ENCODE measurements around the gene HACD3.
A peak's percentile ranks its signal among the peaks of the same experiment; 100 is the strongest.
"Not testable (repeated sequence)": the region's sequence is repeated elsewhere in the genome, so short reads cannot be mapped to it uniquely, and the experiment has no call there.

Gene HACD3

DNA sequence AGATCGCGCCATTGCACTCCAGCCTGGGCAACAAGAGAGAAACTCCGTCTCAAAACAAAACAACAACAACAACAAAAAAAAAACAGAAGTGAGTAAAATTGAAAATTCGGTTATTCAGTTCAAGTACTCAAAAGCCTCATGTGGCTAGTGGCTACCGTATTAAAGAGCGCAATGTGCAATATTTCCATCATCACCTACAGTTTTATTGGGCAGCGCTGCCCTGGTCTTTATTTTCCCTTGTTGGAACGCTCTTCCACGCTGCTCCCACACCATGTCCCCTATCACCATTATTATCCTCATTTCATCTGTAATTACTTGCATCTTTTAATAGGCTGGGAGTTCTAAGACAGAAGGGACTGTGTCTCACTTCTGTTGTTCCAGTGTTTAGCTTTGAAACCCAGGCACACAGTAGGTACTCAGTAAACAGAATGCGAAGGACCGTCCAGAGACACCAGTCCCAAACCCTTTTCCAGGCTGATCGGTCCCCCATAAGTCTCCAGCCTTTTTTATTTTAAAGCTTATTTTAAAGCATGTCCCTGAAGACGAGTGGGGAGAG, 423 bp upstream of the HACD3 start:
- H3K4me3 Mint-ChIP-seq = peak overlapping the region; percentile 87
- H3K36me3 Mint-ChIP-seq (ENCODE audit: low read depth) = no peaks in the 10 kb centered on the region
- H3K4me1 Mint-ChIP-seq (ENCODE audit: low read depth) = peaks cover 28% of the 10 kb centered on the region
- no peaks in the 10 kb centered on the region for H3K9me3 Mint-ChIP-seq
- peak overlapping the region; percentile 64 for H3K27ac Mint-ChIP-seq
- no peaks in the 10 kb centered on the region for H3K27me3 Mint-ChIP-seq (ENCODE audit: low read depth)
- no peak for DNase-seq (ENCODE audit: low spot score)

DNA sequence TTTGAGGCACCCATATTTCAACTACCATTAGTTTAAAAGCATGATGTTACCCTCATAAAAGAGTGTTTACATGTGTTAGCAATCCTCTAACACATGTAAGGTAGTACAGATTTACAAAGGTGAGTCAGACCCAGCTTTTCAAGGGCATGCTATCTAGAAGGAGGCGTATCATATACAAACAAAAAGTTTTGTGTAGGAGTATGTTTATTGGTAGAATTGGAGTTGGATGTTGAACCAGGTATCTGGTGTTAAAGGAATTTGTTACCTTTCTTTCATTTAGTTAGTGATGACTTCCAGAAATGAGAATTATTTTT, 2.4 kb downstream of the HACD3 start:
- Mint-ChIP-seq H3K36me3 (ENCODE audit: low read depth) (no peaks in the 10 kb centered on the region), H3K4me3 (peak overlapping the region; percentile 6), H3K4me1 (ENCODE audit: low read depth) (peaks cover 28% of the 10 kb centered on the region), H3K27ac (no peak overlapping the region), H3K27me3 (ENCODE audit: low read depth) (no peaks in the 10 kb centered on the region), H3K9me3 (no peaks in the 10 kb centered on the region)
- DNase-seq (ENCODE audit: low spot score) = no peak

DNA sequence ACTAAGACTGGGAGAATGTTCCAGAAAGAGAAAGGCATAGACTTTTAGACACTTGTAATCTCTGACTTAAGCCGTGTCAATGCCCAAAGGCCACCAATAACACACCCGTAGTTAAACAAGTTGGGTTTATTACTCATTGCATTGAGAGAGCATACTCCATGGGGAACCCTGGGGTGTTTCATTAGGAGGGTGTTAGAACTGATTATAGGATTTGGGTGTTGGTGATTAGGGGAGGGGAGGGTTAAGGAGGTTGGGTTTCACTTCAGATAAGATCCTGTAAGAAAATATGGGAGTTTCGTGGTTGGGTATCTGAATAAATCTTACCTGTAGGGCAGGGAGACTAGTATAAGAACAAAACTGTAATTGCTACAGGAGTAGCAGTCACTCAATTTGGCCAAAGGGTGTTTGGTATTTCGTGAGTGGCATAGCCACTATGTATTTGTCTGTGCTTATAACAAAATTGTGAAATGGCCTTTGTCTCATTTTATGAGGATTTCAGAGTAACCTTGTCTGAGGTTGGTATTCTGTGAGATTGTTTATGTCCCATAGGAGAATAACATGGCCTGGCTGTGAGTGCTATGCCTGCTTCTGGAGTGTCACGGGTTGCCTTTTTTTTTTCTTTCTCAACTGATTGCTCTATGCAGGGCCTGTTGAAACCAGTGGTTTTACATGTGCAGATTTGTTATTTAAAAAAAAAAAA, 2.9 kb downstream of the HACD3 start:
- H3K4me3 Mint-ChIP-seq = peak overlapping the region; percentile 6
- H3K4me1 Mint-ChIP-seq (ENCODE audit: low read depth) = peaks cover 28% of the 10 kb centered on the region
- no peaks in the 10 kb centered on the region for H3K9me3 Mint-ChIP-seq
- no peaks in the 10 kb centered on the region for H3K27me3 Mint-ChIP-seq (ENCODE audit: low read depth)
- H3K27ac Mint-ChIP-seq = no peak overlapping the region
- no peaks in the 10 kb centered on the region for H3K36me3 Mint-ChIP-seq (ENCODE audit: low read depth)
- no peak for DNase-seq (ENCODE audit: low spot score)

DNA sequence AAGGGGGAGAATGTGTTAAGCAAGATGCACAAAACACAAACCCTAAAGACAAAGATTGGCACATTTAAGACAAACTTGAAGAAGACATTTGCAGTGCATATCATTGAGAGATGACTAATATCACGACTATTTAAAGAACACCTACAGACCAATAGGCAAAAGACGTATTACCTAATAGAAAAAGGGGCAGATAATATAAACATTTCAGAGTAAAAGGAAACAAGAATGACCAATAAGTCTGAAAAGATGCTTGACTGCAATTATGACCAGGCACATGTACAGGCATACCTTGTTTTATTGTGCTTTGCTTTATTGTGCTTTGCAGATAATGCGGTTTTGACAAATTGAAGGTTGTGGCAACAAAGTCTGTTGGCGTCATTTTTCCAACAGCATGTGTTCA, 4.9 kb downstream of the HACD3 start:
- H3K9me3 Mint-ChIP-seq = no peaks in the 10 kb centered on the region
- peaks cover 24% of the 10 kb centered on the region for H3K4me1 Mint-ChIP-seq (ENCODE audit: low read depth)
- no peak for DNase-seq (ENCODE audit: low spot score)
- no peaks in the 10 kb centered on the region for H3K36me3 Mint-ChIP-seq (ENCODE audit: low read depth)
- H3K27me3 Mint-ChIP-seq (ENCODE audit: low read depth) = no peaks in the 10 kb centered on the region
- H3K4me3 Mint-ChIP-seq = no peak overlapping the region
- H3K27ac Mint-ChIP-seq = no peak overlapping the region

DNA sequence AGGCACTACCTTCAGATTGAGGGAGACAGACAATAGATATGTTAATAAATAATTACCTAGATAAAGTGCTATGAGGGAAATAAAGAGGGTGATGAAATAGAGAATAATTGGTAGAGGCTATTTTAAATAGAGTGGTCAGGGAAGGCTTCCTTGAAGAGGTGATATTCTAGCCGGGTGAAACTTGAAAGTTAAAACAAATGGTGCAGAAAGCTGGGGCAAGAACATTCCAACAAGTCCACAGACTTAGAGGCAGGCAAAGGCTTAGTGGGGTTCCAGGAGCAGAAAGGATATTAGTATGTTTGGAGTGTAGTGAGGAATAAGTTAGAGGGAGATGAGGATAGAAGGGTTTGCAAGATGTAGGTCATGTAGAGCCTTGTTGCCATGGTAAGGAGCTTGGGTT, 10.1 kb downstream of the HACD3 start:
- Mint-ChIP-seq H3K27ac (no peak overlapping the region), H3K9me3 (no peaks in the 10 kb centered on the region), H3K4me1 (ENCODE audit: low read depth) (peaks cover 6% of the 10 kb centered on the region), H3K27me3 (ENCODE audit: low read depth) (no peaks in the 10 kb centered on the region), H3K36me3 (ENCODE audit: low read depth) (no peaks in the 10 kb centered on the region), H3K4me3 (no peak overlapping the region)
- DNase-seq (ENCODE audit: low spot score) = no peak

DNA sequence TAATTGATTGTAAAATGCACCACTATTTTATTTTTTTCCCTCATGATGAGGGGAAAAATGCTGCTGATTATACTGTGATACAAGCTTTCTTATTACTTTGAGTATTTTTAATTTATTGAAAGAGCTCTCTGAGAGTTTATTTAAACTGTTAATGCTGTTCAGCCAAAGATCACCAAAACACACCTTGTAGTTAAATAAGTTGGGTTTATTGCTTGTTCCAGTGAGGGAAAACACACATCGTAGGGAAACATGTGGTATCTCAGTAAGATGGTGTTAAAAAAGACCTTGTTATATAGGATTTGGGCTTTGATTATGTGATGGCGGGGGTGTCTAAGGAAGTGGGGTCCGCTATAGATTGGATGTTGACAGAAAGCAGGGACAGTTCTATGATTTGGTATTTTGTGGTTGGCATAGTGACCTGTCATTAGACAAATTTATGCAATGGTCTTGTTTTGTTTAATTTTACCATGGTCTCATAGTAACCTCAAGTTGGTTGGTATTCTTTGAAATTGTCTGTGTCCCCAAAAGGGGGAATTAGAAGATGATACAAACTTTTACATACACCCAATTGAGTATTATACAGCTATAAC, 11.1 kb downstream of the HACD3 start:
- no peaks in the 10 kb centered on the region for H3K36me3 Mint-ChIP-seq (ENCODE audit: low read depth)
- no peak overlapping the region for H3K27ac Mint-ChIP-seq
- H3K4me1 Mint-ChIP-seq (ENCODE audit: low read depth) = peaks cover 6% of the 10 kb centered on the region
- DNase-seq (ENCODE audit: low spot score) = no peak
- no peaks in the 10 kb centered on the region for H3K9me3 Mint-ChIP-seq
- H3K27me3 Mint-ChIP-seq (ENCODE audit: low read depth) = no peaks in the 10 kb centered on the region
- H3K4me3 Mint-ChIP-seq = no peak overlapping the region

DNA sequence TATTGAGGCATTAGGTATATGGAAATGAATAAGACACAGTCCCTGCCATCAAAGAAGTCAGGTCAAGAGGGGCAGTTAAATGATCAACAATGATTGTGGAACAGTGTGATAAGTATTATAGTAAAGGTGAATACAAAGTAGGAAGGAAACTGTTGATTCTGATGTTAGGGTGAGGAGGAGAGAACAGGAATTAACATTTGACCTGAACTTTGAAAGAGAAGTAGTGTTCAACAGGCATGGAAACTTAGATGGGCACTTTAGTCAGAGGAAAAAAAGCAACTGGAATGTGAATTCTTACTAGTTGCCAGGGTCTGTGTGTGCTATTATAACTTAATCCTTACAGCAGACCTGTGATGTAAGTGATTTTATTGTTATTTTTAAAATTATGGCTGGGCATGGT, 17.6 kb downstream of the HACD3 start:
- no peak overlapping the region for H3K27ac Mint-ChIP-seq
- H3K9me3 Mint-ChIP-seq = no peaks in the 10 kb centered on the region
- no peak overlapping the region for H3K4me3 Mint-ChIP-seq
- peaks cover 11% of the 10 kb centered on the region for H3K4me1 Mint-ChIP-seq (ENCODE audit: low read depth)
- no peak for DNase-seq (ENCODE audit: low spot score)
- H3K27me3 Mint-ChIP-seq (ENCODE audit: low read depth) = no peaks in the 10 kb centered on the region
- H3K36me3 Mint-ChIP-seq (ENCODE audit: low read depth) = peaks cover 1% of the 10 kb centered on the region

DNA sequence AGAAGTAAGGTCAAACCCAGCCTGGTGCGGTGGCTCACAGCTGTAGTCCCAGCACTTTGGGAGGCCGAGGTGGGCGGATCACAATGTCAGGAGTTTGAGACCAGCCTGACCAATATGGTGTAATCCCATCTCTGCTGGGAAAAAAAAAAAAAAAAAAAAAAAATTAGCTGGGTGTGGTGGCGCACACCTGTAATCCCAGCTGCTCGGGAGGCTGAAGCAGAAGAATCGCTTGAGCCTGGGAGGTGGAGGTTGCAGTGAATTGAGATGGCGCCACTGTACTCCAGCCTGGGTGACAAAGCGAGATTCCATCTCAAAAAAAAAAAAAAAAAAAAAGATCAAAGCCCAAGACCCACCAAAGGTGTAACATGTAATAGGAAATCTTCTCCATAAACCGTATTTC, 19.0 kb downstream of the HACD3 start:
- not testable (repeated sequence) for H3K36me3 Mint-ChIP-seq (ENCODE audit: low read depth); H3K9me3 Mint-ChIP-seq

DNA sequence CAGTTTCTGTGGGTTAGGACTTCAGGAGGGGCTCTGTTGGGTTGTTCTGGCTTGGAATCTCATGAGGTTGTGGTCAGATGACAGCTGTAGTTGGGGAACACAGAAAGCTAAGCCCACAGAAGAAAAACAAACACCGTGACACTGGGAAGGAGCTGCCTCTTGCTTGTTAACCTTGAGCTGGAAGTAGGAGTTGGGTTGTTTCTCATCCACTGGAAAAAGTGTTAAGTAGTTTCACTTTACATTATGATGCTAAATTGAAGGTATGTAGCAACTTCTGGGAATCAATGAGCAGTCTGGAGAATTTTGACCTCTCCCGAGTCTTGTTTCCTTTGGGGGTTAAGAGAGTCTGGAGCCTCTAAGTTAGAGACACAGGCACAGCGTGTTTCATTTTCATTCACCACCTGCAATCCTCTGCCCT, 20.4 kb downstream of the HACD3 start:
- H3K4me1 Mint-ChIP-seq (ENCODE audit: low read depth) = peaks cover 9% of the 10 kb centered on the region

More for the DNA sequence above, 19.0 kb downstream of the HACD3 start:
- not testable (repeated sequence) for H3K4me3 Mint-ChIP-seq; H3K27ac Mint-ChIP-seq; H3K27me3 Mint-ChIP-seq (ENCODE audit: low read depth); DNase-seq (ENCODE audit: low spot score)
- peaks cover 11% of the 10 kb centered on the region for H3K4me1 Mint-ChIP-seq (ENCODE audit: low read depth)

DNA sequence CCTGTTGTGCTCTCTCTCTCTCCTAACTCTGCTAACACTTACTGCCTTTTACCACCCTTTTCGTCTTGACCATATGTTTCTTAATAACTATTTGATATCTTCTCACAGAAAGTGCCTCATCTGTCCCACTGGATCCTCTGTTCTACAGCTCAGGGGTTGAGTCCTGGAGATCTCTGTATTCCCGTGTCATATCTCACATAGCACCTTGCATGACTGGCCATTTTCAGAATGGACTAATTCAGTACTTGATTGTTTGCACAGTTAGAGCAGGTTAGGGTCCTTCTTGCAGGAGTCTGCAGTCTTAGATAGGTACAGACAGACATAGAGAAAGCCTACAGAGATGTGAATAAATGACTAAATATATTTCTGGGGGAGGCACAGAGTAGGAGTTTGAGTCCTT, 20.9 kb downstream of the HACD3 start:
- no peak for DNase-seq (ENCODE audit: low spot score)
- Mint-ChIP-seq H3K27me3 (ENCODE audit: low read depth) (no peaks in the 10 kb centered on the region), H3K27ac (no peak overlapping the region), H3K4me3 (no peak overlapping the region), H3K36me3 (ENCODE audit: low read depth) (peaks cover 8% of the 10 kb centered on the region), H3K9me3 (no peaks in the 10 kb centered on the region), H3K4me1 (ENCODE audit: low read depth) (peaks cover 9% of the 10 kb centered on the region)

More for the DNA sequence above, 20.4 kb downstream of the HACD3 start:
- Mint-ChIP-seq H3K9me3 (no peaks in the 10 kb centered on the region), H3K27me3 (ENCODE audit: low read depth) (no peaks in the 10 kb centered on the region), H3K27ac (no peak overlapping the region), H3K36me3 (ENCODE audit: low read depth) (peaks cover 8% of the 10 kb centered on the region), H3K4me3 (no peak overlapping the region)
- no peak for DNase-seq (ENCODE audit: low spot score)

DNA sequence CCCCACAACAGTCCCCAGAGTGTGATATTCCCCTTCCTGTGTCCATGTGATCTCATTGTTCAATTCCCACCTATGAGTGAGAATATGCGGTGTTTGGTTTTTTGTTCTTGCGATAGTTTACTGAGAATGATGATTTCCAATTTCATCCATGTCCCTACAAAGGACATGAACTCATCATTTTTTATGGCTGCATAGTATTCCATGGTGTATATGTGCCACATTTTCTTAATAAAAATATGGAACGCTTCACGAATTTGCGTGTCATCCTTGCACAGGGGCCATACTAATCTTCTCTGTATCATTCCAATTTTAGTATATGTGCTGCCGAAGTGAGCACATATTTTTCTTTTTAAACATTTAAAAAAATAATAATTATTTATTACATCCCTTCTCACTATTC, 22.6 kb downstream of the HACD3 start:
- H3K27me3 Mint-ChIP-seq (ENCODE audit: low read depth); H3K9me3 Mint-ChIP-seq; DNase-seq (ENCODE audit: low spot score); H3K4me3 Mint-ChIP-seq; H3K4me1 Mint-ChIP-seq (ENCODE audit: low read depth); H3K27ac Mint-ChIP-seq: not testable (repeated sequence)
- H3K36me3 Mint-ChIP-seq (ENCODE audit: low read depth) = peaks cover 13% of the 10 kb centered on the region

DNA sequence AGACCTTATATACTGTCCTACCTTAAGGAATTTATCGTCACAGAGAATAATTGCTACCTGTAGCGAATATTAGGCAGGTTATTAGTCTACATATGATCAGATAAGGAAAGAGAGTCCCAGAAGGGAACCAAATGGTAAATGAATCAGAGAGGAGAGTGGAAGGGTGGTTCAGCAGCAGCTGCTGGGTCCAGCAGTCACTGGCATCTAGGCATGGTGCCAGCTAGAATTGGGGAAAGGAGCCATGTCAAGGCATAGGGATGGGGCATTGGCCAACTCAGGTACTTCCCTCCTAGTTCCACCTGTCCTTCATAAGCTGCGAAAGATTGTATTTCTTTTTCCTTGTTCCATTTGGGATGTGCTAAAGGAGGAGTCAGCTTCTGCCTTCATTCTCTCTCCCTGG, 23.4 kb downstream of the HACD3 start:
- DNase-seq (ENCODE audit: low spot score) = no peak
- Mint-ChIP-seq H3K27ac (no peak overlapping the region), H3K4me1 (ENCODE audit: low read depth) (peaks cover 9% of the 10 kb centered on the region), H3K4me3 (no peak overlapping the region), H3K27me3 (ENCODE audit: low read depth) (no peaks in the 10 kb centered on the region), H3K9me3 (no peaks in the 10 kb centered on the region), H3K36me3 (ENCODE audit: low read depth) (peaks cover 13% of the 10 kb centered on the region)

DNA sequence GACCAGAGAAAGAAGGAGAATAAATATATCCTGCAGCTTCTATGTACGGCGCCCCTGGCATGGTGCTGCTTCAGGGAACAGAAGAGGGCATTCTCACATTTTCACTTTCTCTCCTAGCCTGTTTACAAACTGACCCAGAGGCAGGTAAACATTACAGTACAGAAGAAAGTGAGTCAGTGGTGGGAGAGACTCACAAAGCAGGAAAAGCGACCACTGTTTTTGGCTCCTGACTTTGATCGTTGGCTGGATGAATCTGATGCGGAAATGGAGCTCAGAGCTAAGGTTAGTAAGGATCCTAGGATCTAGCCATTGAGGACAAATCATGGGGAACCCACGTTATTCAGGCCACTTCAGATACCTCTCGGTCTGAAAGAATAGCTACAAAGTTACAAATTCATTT, 26.4 kb downstream of the HACD3 start:
- H3K36me3 Mint-ChIP-seq (ENCODE audit: low read depth) = peaks cover 22% of the 10 kb centered on the region
- DNase-seq (ENCODE audit: low spot score) = no peak
- H3K27me3 Mint-ChIP-seq (ENCODE audit: low read depth) = no peaks in the 10 kb centered on the region
- H3K9me3 Mint-ChIP-seq = no peaks in the 10 kb centered on the region
- no peak overlapping the region for H3K4me3 Mint-ChIP-seq
- H3K27ac Mint-ChIP-seq = no peak overlapping the region
- H3K4me1 Mint-ChIP-seq (ENCODE audit: low read depth) = no peaks in the 10 kb centered on the region

DNA sequence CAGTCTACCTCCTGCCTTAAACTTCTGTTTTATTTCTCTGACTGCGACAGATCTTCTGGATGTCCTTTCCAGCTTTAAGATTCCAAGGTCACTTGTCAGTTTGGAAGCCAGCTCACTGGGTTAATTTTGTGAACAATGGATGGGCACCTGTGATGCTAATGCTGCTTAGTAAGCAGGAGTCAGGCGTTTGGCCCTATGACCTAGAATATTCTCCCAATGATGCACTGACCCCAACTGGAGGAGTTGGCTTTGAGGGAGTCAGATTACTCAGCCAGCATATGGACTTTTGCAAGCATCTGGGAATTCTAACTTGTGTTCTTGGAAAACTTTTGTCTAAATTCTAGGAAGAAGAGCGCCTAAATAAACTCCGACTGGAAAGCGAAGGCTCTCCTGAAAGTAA, 28.1 kb downstream of the HACD3 start:
- no peaks in the 10 kb centered on the region for H3K27me3 Mint-ChIP-seq (ENCODE audit: low read depth)
- H3K4me1 Mint-ChIP-seq (ENCODE audit: low read depth) = no peaks in the 10 kb centered on the region
- no peak for DNase-seq (ENCODE audit: low spot score)
- H3K9me3 Mint-ChIP-seq = no peaks in the 10 kb centered on the region
- peaks cover 21% of the 10 kb centered on the region for H3K36me3 Mint-ChIP-seq (ENCODE audit: low read depth)
- H3K27ac Mint-ChIP-seq = no peak overlapping the region
- no peak overlapping the region for H3K4me3 Mint-ChIP-seq
